ENCODE measurements around the gene ERV3-1. TPM values are rescaled to one million over a fixed set of nuclear protein-coding genes. Genes with fewer than 3 reads are reported as not detected.

Gene ERV3-1
- total RNA-seq, 1 experiment from 2014 or later = 16.5 TPM

GRCh38 chr7:64998865-64999164 is 7.7 kb downstream of the ERV3-1 start:
- Histone ChIP-seq H2BK12ac (ENCODE audit: insufficient read length, low read depth, low read length) (no peak overlapping the region), H3K79me2 (ENCODE audit: insufficient read depth, low read length) (peaks cover 3% of the 10 kb centered on the region; the same call in 1 of the 2 replicates), H2AK5ac (ENCODE audit: insufficient read length, low read length) (no peak overlapping the region), H3K14ac (ENCODE audit: insufficient read depth, low read length) (no peak overlapping the region), H3T11ph (ENCODE audit: low read length) (no peak overlapping the region), H3K79me1 (ENCODE audit: insufficient read depth, low read depth, low read length, poor library complexity, severe bottlenecking) (no peaks in the 10 kb centered on the region), H3K27ac (ENCODE audit: insufficient read length, low read depth, low read length) (no peak overlapping the region), H3K18ac (ENCODE audit: insufficient read length, low read depth, low read length) (no peak overlapping the region), H2AFZ (ENCODE audit: low read length) (no peak overlapping the region), H3K9me3 (ENCODE audit: control insufficient read depth, low read depth, low read length) (peaks cover 26% of the 10 kb centered on the region), H3K23me2 (ENCODE audit: insufficient read length, low read depth, low read length, poor library complexity, severe bottlenecking) (no peaks in the 10 kb centered on the region), H2BK5ac (ENCODE audit: insufficient read length, low read length) (no peak overlapping the region), H4K91ac (ENCODE audit: insufficient read length, low read depth, low read length) (no peak overlapping the region), H2BK15ac (ENCODE audit: low read depth, low read length) (no peak overlapping the region), H3K9ac (ENCODE audit: extremely low read depth, insufficient read length, low read length) (no peak overlapping the region), H3K27me3 (ENCODE audit: insufficient read depth, low read length) (no peaks in the 10 kb centered on the region), H3K4ac (ENCODE audit: low read depth, low read length) (no peak overlapping the region), H4K5ac (ENCODE audit: insufficient read length, low read depth, low read length) (no peak overlapping the region), H3K4me2 (ENCODE audit: insufficient read depth, insufficient read length, low read length) (no peak overlapping the region), H4K8ac (replicated peaks; ENCODE audit: insufficient read length, low read depth, low read length) (no peak overlapping the region), H2BK120ac (ENCODE audit: low read depth, low read length, poor library complexity, severe bottlenecking) (no peak overlapping the region), H3K23ac (ENCODE audit: insufficient read length, low read depth, low read length) (no peak overlapping the region), H3K56ac (ENCODE audit: insufficient read length, low read depth, low read length) (no peak overlapping the region), H2BK20ac (ENCODE audit: low read depth, low read length, poor library complexity, severe bottlenecking) (no peak overlapping the region), H3K4me1 (ENCODE audit: insufficient read depth, low read length) (no peaks in the 10 kb centered on the region; the same call in 1 of the 2 replicates), H4K20me1 (ENCODE audit: control insufficient read depth, insufficient read depth, insufficient read length) (no peaks in the 10 kb centered on the region)
- no peaks in the 10 kb centered on the region for H3K27me3 Mint-ChIP-seq (ENCODE audit: low read depth)
- peaks cover 74 to 83% (median 79%) of the 10 kb centered on the region in 3 experiments for H3K36me3 Mint-ChIP-seq (ENCODE audit: insufficient read depth in 1 of 3, low read depth in 3 of 3)
- H3K4me1 Mint-ChIP-seq = peaks cover 15 to 18% of the 10 kb centered on the region in 2 experiments
- H3K4me3 Mint-ChIP-seq = no peak overlapping the region
- H3K27ac Mint-ChIP-seq = peak overlapping the region in 2 of 3 experiments; percentile 17 to 88; a peak in 3 of 7 replicates
- no peak for TF ChIP-seq CTCF (conservative IDR thresholded peaks at IDR 0.05)
- no CpG with 5 or more reads among the region's 7 CpGs for WGBS (ENCODE audit: extremely low coverage, insufficient read length, low lambda C conversion rate)
- no peak for DNase-seq
- H3K9me3 Mint-ChIP-seq = peaks cover 74 to 85% of the 10 kb centered on the region in 2 experiments

All from H9 (cell line).